Activated naive CD8-positive, alpha-beta T cell treated with anti-CD3 and anti-CD28 coated beads for 36 hours (primary cell): Measurements from ENCODE around the gene S100A11. TPM values are rescaled to one million over a fixed set of nuclear protein-coding genes. Genes with fewer than 3 reads are reported as not detected.

Source experiments
- DNase-seq: peaks from one replicate; pipeline ENCODE4 v3.0.0; 2021
- H3K27ac Mint-ChIP-seq: one replicate; pipeline ENCODE4 v1.8.0; 2022; ENCODE audit warnings: mild to moderate bottlenecking, moderate library complexity, mixed read lengths
- H3K27me3 Mint-ChIP-seq: one replicate; pipeline ENCODE4 v1.8.0; 2022; ENCODE audit warnings: mild to moderate bottlenecking, mixed read lengths
- H3K36me3 Mint-ChIP-seq: one replicate; pipeline ENCODE4 v1.8.0; 2021; ENCODE audit warnings: mild to moderate bottlenecking, mixed read lengths
- H3K4me1 Mint-ChIP-seq: one replicate; pipeline ENCODE4 v1.8.0; 2021; ENCODE audit warnings: mixed read lengths
- H3K4me3 Mint-ChIP-seq: one replicate; pipeline ENCODE4 v1.8.0; 2022; ENCODE audit warnings: mild to moderate bottlenecking, moderate library complexity, mixed read lengths
- H3K9me3 Mint-ChIP-seq: one replicate; pipeline ENCODE4 v1.8.0; 2022; ENCODE audit warnings: mixed read lengths
- total RNA-seq, 2 experiments: library from RNA; stranded (reverse); gene quantifications; one replicate each; pipeline ENCODE4 v1.2.3, GENCODE V29; 2021

S100A11 gene
- total RNA-seq, 2 experiments from 2014 or later = 162 to 165 TPM

DNA sequence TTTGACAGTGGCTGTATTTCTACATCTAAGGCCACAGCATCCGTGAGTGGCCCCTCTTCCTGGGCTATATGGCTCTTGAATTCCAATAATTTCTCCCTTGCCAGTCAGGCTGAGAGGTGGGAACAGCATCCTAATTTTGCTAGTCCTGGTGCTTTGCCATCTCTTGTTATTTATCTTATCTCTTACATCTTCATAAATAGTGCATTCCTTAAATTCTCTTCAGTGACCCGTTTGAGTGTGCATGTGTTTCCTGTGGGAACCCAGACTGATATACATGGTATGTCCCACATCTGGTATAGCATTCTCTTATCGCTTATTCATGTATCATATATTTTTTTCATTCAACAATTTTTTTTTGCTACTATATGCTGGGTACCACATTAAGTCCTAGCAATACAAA lies 9.9 kb downstream of the S100A11 start:
- no peak overlapping the region for H3K4me3 Mint-ChIP-seq
- peaks cover 21% of the 10 kb centered on the region for H3K36me3 Mint-ChIP-seq
- no peaks in the 10 kb centered on the region for H3K27me3 Mint-ChIP-seq
- H3K27ac Mint-ChIP-seq = no peak overlapping the region
- DNase-seq = no peak
- peaks cover 17% of the 10 kb centered on the region for H3K4me1 Mint-ChIP-seq
- peaks cover 11% of the 10 kb centered on the region for H3K9me3 Mint-ChIP-seq

DNA sequence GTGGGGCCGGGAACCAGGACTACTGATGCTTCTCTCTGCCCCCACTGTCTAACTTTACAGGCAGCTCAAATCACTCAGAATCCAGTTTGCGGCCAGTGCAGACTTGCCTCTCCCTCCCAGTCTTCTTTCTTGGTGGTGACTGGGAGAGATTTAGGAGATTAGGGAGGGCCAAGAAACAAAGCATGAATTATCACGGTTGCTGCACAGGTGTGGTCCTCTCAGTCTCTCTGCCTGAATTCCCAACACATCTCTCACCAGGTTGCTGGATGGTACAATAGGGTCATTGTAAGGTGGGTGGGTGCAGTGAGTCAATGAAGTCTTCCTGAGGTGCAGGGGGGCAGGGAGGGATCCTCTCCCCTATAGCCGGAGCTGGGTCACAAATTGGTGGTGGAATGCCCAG lies 12.6 kb downstream of the S100A11 start:
- Mint-ChIP-seq H3K9me3 (peaks cover 5% of the 10 kb centered on the region), H3K4me3 (no peak overlapping the region), H3K36me3 (peaks cover 6% of the 10 kb centered on the region), H3K27me3 (no peaks in the 10 kb centered on the region), H3K27ac (no peak overlapping the region), H3K4me1 (peaks cover 7% of the 10 kb centered on the region)
- no peak for DNase-seq

DNA sequence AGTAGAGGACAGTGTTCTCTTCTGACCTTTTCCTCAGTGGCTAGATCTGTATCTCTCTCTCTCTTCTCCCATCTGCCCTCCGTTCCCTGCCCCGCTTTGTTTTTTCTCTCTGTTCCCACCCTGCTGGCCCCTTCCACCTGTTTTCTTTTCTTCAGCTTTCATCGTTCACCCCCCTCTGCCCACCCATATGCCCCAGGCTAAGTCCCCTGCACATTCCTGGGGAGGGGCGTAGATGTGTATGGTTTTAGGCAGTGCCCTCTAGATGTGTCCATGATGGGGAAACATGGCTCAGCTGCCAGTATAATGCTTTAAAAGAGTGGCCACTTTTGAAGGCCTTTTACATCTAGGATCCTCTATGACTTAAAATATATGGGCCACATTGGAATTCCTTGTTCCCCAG lies 13.6 kb downstream of the S100A11 start:
- H3K27ac Mint-ChIP-seq = no peak overlapping the region
- no peak for DNase-seq
- H3K27me3 Mint-ChIP-seq = peaks cover 5% of the 10 kb centered on the region
- no peaks in the 10 kb centered on the region for H3K4me1 Mint-ChIP-seq
- no peaks in the 10 kb centered on the region for H3K9me3 Mint-ChIP-seq
- no peaks in the 10 kb centered on the region for H3K36me3 Mint-ChIP-seq
- H3K4me3 Mint-ChIP-seq = no peak overlapping the region

DNA sequence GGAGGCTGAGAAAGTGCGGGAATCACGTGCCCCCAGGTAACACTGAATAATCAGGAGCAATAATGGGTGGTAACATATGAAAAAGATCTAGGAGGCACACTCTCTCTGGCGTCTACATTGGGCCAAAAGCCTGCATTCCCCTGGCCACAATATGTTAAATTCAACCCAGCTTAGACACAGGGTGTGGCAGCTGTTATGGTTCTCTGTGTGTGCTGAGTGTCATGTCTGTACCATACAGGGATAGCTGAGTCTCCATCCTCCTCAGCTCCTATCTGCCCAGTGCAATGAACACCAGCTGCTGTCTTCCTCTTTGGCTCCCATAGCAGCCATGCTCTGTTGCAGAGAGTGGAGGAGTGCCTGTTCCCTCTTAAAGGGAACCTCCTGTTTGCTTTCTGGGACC lies 14.3 kb downstream of the S100A11 start:
- H3K27me3 Mint-ChIP-seq = peaks cover 5% of the 10 kb centered on the region
- DNase-seq = no peak
- no peaks in the 10 kb centered on the region for H3K9me3 Mint-ChIP-seq
- H3K27ac Mint-ChIP-seq = no peak overlapping the region
- no peaks in the 10 kb centered on the region for H3K36me3 Mint-ChIP-seq
- no peak overlapping the region for H3K4me3 Mint-ChIP-seq
- no peaks in the 10 kb centered on the region for H3K4me1 Mint-ChIP-seq

DNA sequence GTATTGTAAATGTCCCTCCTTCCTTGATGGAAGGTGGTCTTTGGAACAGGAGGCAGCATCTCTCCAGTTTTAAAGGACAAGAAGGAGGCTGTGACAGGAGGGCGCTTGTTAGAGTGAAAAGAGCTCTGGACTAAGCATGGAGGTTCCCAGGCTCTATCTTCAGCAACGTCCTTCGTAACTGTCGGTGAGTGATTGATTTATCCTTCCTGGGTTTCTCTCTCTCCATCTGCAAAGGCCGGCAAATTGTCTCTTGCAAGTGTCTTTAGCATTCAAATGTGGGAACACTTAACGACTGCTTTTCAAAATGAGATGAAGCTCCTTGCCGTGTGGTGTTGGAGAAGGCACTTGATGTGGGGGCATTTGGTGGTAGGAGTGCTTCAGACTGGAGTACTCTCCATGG lies 15.2 kb downstream of the S100A11 start:
- no peak for DNase-seq
- Mint-ChIP-seq H3K4me1 (no peaks in the 10 kb centered on the region), H3K36me3 (no peaks in the 10 kb centered on the region), H3K27ac (no peak overlapping the region), H3K9me3 (no peaks in the 10 kb centered on the region), H3K4me3 (no peak overlapping the region), H3K27me3 (peaks cover 5% of the 10 kb centered on the region)

DNA sequence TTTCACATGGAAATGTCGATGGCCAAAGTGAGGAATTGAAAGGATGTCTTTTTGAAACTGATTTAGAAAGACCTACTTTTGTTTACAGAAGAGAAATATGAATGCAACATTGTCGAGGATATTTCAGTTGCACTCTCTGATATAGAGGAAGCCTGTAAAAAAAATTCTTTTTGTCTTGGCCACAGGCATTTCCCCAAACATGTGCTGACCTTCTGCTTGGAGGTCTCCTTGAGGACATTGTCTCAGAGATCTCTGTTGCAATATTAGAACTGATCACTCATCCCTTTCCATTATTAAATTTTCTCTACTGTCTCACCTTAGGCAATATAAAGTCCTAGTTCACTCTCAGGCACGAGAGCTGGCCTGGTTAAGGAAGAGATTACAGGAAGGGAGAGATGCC lies 16.0 kb downstream of the S100A11 start:
- Mint-ChIP-seq H3K27me3 (peaks cover 6% of the 10 kb centered on the region), H3K4me3 (no peak overlapping the region), H3K4me1 (no peaks in the 10 kb centered on the region), H3K27ac (no peak overlapping the region), H3K9me3 (no peaks in the 10 kb centered on the region), H3K36me3 (no peaks in the 10 kb centered on the region)
- no peak for DNase-seq

DNA sequence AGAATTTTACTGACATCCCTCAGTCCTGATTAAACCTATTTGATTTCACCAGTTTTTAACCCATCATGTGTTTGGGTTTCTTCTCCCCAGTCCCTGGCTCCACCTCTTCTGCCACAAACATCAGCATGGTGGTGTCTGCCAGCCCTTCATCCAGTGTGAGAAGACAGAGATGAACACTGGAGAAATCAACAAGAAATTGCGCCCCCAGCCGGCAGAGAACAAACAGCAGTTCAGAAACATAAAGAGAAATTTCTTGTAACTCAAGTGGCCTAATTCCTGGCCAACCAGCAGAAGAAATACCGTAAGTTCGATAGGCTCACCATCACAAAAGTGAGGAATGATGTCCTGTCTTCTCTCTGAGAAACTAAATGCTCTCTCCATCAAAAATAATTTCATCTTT lies 18.3 kb downstream of the S100A11 start:
- Mint-ChIP-seq H3K4me1 (peaks cover 2% of the 10 kb centered on the region), H3K36me3 (no peaks in the 10 kb centered on the region), H3K27ac (no peak overlapping the region), H3K4me3 (no peak overlapping the region), H3K9me3 (no peaks in the 10 kb centered on the region), H3K27me3 (peaks cover 14% of the 10 kb centered on the region)
- DNase-seq = no peak

DNA sequence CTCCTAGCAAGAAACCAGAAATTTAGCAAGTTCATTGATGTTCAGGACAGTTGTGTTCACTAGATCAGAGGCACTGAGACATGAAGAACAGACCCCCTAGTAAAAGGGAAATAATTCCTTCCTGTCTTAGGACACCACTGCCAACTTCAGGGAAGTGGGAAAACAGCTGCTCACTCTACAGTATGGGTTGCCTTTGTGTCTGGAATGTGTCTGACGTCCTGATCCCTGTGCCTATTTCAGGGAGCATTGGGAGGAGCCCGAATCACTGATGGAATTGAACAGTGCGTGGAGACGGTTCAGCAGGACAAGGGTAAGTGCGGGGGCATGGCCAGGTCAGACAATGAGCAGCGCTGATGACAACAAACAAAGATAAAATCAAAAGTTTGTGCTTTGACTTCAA lies 21.0 kb downstream of the S100A11 start:
- Mint-ChIP-seq H3K27ac (no peak overlapping the region), H3K36me3 (no peaks in the 10 kb centered on the region), H3K4me1 (peaks cover 2% of the 10 kb centered on the region), H3K4me3 (no peak overlapping the region), H3K9me3 (no peaks in the 10 kb centered on the region), H3K27me3 (peaks cover 17% of the 10 kb centered on the region)
- no peak for DNase-seq

DNA sequence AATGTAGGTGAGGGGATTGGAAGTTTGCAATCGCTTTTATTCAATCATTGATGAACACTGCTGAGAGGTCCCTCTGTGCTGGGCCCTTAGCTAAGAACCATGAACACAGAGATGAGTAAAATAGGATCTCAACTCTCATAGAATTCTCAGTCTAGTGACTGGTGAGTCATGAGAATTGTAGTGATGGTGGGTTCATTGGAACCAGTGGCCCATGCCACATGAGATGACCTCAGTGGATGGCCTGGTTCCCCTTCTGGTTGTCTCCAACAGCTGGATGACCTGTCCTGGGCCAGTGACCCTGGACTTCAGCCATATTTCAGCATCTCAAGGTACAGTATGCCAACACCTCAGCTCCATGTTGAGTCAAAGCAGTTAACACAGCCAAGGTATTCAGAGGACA lies 21.9 kb downstream of the S100A11 start:
- H3K27me3 Mint-ChIP-seq = peaks cover 17% of the 10 kb centered on the region
- no peaks in the 10 kb centered on the region for H3K9me3 Mint-ChIP-seq
- no peaks in the 10 kb centered on the region for H3K36me3 Mint-ChIP-seq
- H3K4me1 Mint-ChIP-seq = peaks cover 2% of the 10 kb centered on the region
- H3K4me3 Mint-ChIP-seq = no peak overlapping the region
- no peak for DNase-seq
- no peak overlapping the region for H3K27ac Mint-ChIP-seq

DNA sequence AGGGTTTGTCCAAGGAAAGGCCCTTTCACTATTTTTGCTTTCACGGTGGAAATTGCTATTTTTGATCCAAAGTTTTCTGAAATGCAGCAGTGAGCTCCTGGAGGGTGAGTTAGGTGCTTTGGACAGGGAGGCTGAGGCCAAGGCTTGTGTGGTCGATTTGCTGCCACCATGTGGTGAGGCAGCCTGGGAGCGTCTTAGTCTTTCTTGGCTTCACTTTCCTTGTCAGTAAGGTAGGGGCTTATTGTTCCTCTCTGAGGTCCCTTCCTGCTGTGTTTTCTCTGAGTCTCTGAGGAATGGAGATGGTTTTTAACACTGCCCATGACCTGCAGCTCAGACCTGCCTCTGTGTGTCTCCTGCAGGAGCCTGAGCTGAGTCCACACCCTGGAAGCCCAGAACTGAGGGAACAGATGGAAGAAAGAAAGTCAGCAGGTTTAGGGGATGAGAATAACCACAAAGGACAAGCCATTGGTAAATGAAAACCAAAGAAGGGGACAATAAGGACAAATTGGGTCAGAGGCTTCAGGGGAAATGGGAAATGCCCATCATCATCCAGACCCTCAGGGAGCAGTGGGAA lies 23.1 kb downstream of the S100A11 start:
- no peak overlapping the region for H3K27ac Mint-ChIP-seq
- no peaks in the 10 kb centered on the region for H3K36me3 Mint-ChIP-seq
- H3K27me3 Mint-ChIP-seq = peaks cover 16% of the 10 kb centered on the region
- no peak for DNase-seq
- H3K4me3 Mint-ChIP-seq = no peak overlapping the region
- no peaks in the 10 kb centered on the region for H3K9me3 Mint-ChIP-seq
- H3K4me1 Mint-ChIP-seq = peaks cover 2% of the 10 kb centered on the region

DNA sequence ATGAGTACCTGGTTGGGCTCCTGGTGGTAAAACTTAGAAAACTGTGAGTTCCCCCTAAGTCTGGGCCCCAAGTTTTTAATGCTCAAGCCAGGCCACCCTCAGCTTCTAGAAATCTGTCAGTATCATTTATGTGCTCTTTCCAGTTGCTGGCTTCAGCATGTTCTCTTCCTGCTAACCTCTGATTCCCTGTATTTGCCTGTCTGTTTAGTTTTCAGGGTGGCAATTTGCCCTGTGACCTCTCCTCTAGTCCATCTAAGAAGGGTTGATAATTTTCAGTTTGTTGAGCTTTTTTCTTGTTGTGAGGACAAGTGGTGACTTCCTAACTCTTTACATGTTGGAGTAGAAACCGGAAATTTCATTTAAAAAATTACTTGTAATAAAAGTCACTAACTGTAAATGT lies 27.1 kb downstream of the S100A11 start:
- H3K27me3 Mint-ChIP-seq = peaks cover 7% of the 10 kb centered on the region
- H3K9me3 Mint-ChIP-seq = no peaks in the 10 kb centered on the region
- no peak overlapping the region for H3K4me3 Mint-ChIP-seq
- peaks cover 9% of the 10 kb centered on the region for H3K4me1 Mint-ChIP-seq
- H3K27ac Mint-ChIP-seq = no peak overlapping the region
- H3K36me3 Mint-ChIP-seq = no peaks in the 10 kb centered on the region
- no peak for DNase-seq

DNA sequence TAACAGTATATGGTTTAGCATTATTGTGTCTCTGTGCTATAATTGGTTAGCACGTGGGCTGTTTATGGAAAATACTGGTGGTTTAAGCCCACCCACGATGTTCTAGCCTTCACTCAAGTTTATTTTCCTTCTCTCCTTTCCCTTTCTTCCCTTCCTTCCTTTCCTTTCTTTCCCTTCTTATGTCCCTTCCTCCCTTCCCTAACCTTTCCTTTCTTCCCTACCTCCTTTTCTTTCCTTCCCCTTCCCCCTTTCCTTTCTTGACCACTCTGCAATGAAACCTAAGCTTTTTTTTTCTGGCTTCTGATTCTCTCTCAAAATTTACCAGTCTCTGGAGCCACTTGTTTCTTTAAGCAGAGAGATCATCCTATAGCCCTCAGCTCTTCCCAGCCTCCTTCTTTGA lies 29.8 kb downstream of the S100A11 start:
- H3K9me3 Mint-ChIP-seq = no peaks in the 10 kb centered on the region
- no peak overlapping the region for H3K27ac Mint-ChIP-seq
- DNase-seq = no peak
- H3K36me3 Mint-ChIP-seq = no peaks in the 10 kb centered on the region
- H3K4me1 Mint-ChIP-seq = peaks cover 7% of the 10 kb centered on the region
- no peak overlapping the region for H3K4me3 Mint-ChIP-seq
- H3K27me3 Mint-ChIP-seq = peaks cover 11% of the 10 kb centered on the region

DNA sequence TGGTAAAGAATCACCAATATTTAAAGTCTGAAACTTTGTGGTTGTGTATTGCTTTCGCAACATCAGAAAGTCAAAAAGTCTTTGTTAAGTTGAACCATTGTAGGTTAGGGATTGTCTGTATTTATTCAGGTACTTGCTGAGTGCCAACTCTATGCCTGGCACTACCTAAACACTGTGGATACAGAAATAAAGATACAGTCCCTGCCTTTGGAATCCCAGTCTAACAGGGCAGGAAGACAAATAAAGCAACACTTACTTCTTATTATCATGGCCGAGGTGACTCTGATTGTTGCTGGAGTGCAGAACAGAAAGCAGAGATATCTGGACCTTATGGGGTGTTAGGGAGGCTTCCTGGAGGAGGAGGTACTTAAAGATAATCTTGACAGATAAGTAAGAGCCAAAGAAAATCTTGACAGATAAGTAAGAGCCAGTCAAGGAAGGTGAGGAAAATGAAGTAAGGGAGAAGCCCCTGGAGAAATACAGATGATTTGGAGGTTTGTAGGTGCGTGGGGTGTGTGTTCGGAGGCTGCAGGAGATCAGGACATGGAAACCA lies 31.4 kb downstream of the S100A11 start:
- Mint-ChIP-seq H3K27ac (no peak overlapping the region), H3K27me3 (peaks cover 9% of the 10 kb centered on the region), H3K4me1 (peaks cover 18% of the 10 kb centered on the region), H3K9me3 (no peaks in the 10 kb centered on the region), H3K4me3 (no peak overlapping the region), H3K36me3 (no peaks in the 10 kb centered on the region)
- no peak for DNase-seq

DNA sequence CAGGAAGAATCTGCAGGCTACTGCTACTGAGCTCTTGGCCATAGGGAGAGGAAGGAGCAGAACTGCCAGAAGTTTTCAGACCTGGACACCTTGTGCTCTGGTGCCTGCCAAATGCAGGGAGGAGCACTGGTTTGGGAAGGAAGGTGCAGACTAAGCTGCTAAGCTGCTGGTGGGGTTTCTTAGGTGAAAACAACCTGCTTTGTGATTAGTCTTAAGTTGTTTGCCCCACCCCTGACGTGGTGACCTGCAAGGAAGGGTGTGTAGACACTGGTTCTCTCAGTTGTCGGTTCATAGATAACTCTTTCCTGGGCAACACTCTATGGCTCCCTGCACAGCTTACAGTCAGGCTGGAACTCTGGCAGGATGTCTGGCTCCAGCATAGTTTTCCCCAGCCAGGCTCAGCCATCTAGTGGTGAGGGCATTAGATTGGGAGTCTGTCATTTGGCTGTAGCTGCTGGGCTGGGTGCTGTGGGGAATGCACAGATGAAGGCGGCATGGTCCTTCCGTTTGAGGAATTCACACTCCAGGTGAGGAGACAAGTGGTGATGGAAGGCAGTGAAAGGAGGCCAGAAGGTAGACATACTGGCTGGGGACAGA lies 32.9 kb downstream of the S100A11 start:
- H3K4me1 Mint-ChIP-seq = peaks cover 18% of the 10 kb centered on the region
- no peak for DNase-seq
- peaks cover 9% of the 10 kb centered on the region for H3K27me3 Mint-ChIP-seq
- H3K4me3 Mint-ChIP-seq = no peak overlapping the region
- no peaks in the 10 kb centered on the region for H3K9me3 Mint-ChIP-seq
- no peak overlapping the region for H3K27ac Mint-ChIP-seq
- H3K36me3 Mint-ChIP-seq = no peaks in the 10 kb centered on the region

DNA sequence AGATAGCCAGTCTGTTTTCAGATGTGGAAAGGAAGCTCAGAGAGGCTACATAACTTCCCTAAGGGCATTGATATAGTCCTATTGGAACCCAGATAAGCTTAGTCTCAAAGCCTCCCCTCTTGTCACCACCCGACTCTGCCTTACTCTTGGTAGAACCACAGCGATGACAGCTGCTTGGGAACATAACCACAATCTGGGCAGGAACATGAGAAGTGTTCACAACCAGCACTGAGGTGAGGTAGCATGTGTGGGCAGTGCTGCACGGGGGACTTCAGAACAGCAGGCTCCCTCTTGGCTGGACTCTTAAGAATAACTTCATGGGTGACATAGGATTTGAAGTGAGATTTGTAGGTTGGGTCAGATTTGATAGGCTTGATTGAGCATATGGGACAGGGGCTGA lies 33.8 kb downstream of the S100A11 start:
- Mint-ChIP-seq H3K27ac (no peak overlapping the region), H3K4me3 (no peak overlapping the region), H3K27me3 (peaks cover 9% of the 10 kb centered on the region), H3K36me3 (no peaks in the 10 kb centered on the region), H3K9me3 (no peaks in the 10 kb centered on the region), H3K4me1 (peaks cover 18% of the 10 kb centered on the region)
- DNase-seq = no peak
